Fibroblast of pulmonary artery (primary cell): ENCODE results near the gene CCDC174.

Source experiments
- DNase-seq: peaks from one replicate; pipeline ENCODE4 v3.0.0-alpha.2; 2010; ENCODE audit warnings: low read depth
- H3K4me3 ChIP-seq: replicated peaks from 2 replicates; pipeline ENCODE4 v1.5.1; 2011; ENCODE audit warnings: low read depth, mild to moderate bottlenecking, control low read depth, low read length, moderate library complexity
- CTCF ChIP-seq: IDR thresholded peaks from 2 replicates; pipeline ENCODE4 v1.5.1; 2011; ENCODE audit warnings: mild to moderate bottlenecking, control low read depth, low read length, inconsistent platforms; ENCODE audit errors: missing control alignments

The CCDC174 gene

GRCh38 chr3:14651440-14652251 lies at the start of gene CCDC174:
CCDC174 (plus strand) TSS chr3:14651762; CDS start chr3:14651837, 75 bp downstream.
- no peak for TF ChIP-seq CTCF
- peak; percentile 100 for DNase-seq
- H3K4me3 ChIP-seq, result peak within 1 kb of the TSS; percentile 83

- DNase-seq, result no peak
- H3K4me3 ChIP-seq, result no peak overlapping the region
These were observed 49.4 kb upstream of the CCDC174 start for GRCh38 chr3:14602006-14602803.

GRCh38 chr3:14602804-14603644 lies 48.5 kb upstream of the CCDC174 start:
- no peak overlapping the region for H3K4me3 ChIP-seq
- no peak for TF ChIP-seq CTCF
- DNase-seq, result no peak

More at GRCh38 chr3:14602006-14602803, 49.4 kb upstream of the CCDC174 start:
- no peak for TF ChIP-seq CTCF

GRCh38 chr3:14605067-14605466 lies 46.5 kb upstream of the CCDC174 start:
- no peak overlapping the region for H3K4me3 ChIP-seq
- no peak for TF ChIP-seq CTCF
- peak; percentile 23 for DNase-seq

GRCh38 chr3:14605744-14606143 lies 45.8 kb upstream of the CCDC174 start:
- no peak overlapping the region for H3K4me3 ChIP-seq
- no peak for DNase-seq
- no peak for TF ChIP-seq CTCF

GRCh38 chr3:14606669-14607339 lies 44.8 kb upstream of the CCDC174 start:
- no peak for TF ChIP-seq CTCF
- no peak for DNase-seq
- no peak overlapping the region for H3K4me3 ChIP-seq
